ENCODE data around the gene OR4C12. TPM values are rescaled to one million over a fixed set of nuclear protein-coding genes. Genes with fewer than 3 reads are reported as not detected.
"Not testable (repeated sequence)": the region's sequence is repeated elsewhere in the genome, so short reads cannot be mapped to it uniquely, and the experiment has no call there.

OR4C12 gene
- total RNA-seq: not detected in 2 replicates

DNA sequence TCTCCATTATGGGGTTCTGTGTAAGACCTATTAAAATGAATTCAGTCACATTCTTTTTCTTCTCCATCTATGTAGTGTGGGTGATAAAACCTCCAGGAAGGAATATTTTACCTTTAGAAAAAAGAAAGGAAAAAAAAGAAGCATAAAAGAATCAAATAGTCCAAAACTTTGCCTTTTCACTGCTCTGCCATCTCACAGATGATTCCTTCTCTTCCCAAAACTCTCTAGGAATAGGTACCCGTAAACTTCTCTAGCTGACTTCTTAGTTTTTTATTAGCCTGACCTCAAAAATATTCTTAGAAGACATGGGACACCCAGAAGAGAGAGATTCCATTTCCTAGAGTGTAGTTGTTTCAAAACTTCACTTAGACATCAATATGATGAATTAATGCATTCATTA lies at the start of gene OR4C12:
Gene OR4C12 (minus strand): TSS at position 101 of the 400 bp plus-strand sequence. CDS start 34 bp downstream, at position 67.
- ATAC-seq (ENCODE audit: low read depth); CTCF ChIA-PET; H3K4me3 Mint-ChIP-seq; POLR2A ChIA-PET; H3K4me1 Mint-ChIP-seq; H3K36me3 Mint-ChIP-seq (ENCODE audit: low read depth); intact Hi-C loops (cut with micrococcal nuclease); DNase-seq; H3K27me3 Mint-ChIP-seq; H3K27ac Mint-ChIP-seq; H3K9me3 Mint-ChIP-seq: not testable (repeated sequence)

DNA sequence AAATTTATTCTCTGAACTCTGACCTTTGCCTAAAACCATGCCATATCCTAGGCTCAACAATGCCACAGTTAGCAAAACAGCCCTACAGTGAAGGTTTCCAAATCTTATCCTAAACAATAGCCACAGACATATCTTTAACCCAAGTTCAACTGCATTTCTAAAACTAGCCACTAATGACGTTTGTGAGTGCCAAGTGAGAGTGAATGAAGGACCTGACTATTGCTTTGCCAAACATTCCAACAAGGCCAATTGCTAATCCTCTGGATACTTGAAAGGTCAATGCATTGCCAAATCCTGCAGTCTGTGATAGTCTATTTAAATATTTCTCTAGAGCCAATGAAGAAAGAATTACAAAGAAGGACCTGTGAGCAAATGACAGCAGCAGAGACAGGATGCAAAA lies 47.9 kb upstream of the OR4C12 start:
- H3K4me3 Mint-ChIP-seq: no peak overlapping the region
- no peaks in the 10 kb centered on the region for H3K36me3 Mint-ChIP-seq (ENCODE audit: low read depth)
- ChIA-PET POLR2A (no interaction called here), CTCF (no interaction called here)
- TF ChIP-seq, protein P1, sequence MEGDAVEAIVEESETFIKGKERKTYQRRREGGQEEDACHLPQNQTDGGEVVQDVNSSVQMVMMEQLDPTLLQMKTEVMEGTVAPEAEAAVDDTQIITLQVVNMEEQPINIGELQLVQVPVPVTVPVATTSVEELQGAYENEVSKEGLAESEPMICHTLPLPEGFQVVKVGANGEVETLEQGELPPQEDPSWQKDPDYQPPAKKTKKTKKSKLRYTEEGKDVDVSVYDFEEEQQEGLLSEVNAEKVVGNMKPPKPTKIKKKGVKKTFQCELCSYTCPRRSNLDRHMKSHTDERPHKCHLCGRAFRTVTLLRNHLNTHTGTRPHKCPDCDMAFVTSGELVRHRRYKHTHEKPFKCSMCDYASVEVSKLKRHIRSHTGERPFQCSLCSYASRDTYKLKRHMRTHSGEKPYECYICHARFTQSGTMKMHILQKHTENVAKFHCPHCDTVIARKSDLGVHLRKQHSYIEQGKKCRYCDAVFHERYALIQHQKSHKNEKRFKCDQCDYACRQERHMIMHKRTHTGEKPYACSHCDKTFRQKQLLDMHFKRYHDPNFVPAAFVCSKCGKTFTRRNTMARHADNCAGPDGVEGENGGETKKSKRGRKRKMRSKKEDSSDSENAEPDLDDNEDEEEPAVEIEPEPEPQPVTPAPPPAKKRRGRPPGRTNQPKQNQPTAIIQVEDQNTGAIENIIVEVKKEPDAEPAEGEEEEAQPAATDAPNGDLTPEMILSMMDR (IDR thresholded peaks at IDR 0.05): no peak
- intact Hi-C loops (cut with micrococcal nuclease): no loop called here
- H3K4me1 Mint-ChIP-seq: no peaks in the 10 kb centered on the region
- no peak for DNase-seq
- H3K27ac Mint-ChIP-seq: no peak overlapping the region
- ATAC-seq (ENCODE audit: low read depth): no peak
- H3K27me3 Mint-ChIP-seq: no peaks in the 10 kb centered on the region
- H3K9me3 Mint-ChIP-seq: peaks cover 20% of the 10 kb centered on the region

DNA sequence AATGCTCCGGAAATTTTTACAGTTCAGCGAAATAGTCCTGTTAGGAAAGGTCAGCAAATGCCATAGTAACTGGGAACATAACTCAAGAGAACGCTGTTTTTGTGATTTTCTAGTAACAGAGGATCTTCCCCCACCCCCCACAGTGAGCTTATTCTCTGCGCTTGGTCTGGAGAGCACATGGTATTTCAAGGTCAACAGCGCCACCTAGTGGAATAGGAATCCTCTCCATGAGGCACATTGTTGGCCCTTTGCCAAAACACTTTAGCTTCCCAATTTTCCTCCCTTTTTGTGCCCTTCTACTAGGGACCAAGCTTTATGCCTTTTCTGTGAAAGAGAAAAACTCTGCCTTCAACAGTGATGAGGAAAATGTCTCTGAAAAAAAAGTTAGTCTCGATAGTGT lies 13.2 kb upstream of the OR4C12 start:
- intact Hi-C loops (cut with micrococcal nuclease): no loop called here
- H3K9me3 Mint-ChIP-seq: peaks cover 10% of the 10 kb centered on the region
- DNase-seq (no peak), ATAC-seq (ENCODE audit: low read depth) (no peak)
- no peaks in the 10 kb centered on the region for H3K36me3 Mint-ChIP-seq (ENCODE audit: low read depth)
- H3K27ac Mint-ChIP-seq: no peak overlapping the region
- no peaks in the 10 kb centered on the region for H3K27me3 Mint-ChIP-seq
- TF ChIP-seq, protein P1 (IDR thresholded peaks at IDR 0.05): no peak
- ChIA-PET CTCF (no interaction called here), POLR2A (no interaction called here)
- H3K4me1 Mint-ChIP-seq: no peaks in the 10 kb centered on the region
- no peak overlapping the region for H3K4me3 Mint-ChIP-seq

DNA sequence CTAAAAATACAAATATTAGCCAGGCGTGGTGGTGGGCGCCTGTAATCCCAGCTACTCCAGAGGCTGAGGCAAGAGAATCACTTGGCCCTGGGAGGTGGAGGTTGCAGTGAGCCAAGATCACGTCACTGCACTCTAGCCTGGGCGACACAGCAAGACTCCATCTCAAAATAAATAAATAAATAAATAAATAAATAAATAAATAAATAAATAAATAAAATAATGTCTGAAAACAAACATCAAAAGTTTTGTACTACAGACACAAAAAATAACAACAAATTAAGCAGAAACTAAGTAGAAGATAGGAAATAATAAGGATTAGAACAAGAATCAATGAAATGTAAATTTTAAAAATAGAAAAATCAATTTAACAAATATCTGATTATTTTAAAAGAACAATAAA lies 8.9 kb downstream of the OR4C12 start:
- H3K4me1 Mint-ChIP-seq; H3K36me3 Mint-ChIP-seq (ENCODE audit: low read depth); H3K27ac Mint-ChIP-seq; H3K4me3 Mint-ChIP-seq; DNase-seq; ATAC-seq (ENCODE audit: low read depth); POLR2A ChIA-PET; intact Hi-C loops (cut with micrococcal nuclease); H3K27me3 Mint-ChIP-seq; H3K9me3 Mint-ChIP-seq; CTCF ChIA-PET: not testable (repeated sequence)

DNA sequence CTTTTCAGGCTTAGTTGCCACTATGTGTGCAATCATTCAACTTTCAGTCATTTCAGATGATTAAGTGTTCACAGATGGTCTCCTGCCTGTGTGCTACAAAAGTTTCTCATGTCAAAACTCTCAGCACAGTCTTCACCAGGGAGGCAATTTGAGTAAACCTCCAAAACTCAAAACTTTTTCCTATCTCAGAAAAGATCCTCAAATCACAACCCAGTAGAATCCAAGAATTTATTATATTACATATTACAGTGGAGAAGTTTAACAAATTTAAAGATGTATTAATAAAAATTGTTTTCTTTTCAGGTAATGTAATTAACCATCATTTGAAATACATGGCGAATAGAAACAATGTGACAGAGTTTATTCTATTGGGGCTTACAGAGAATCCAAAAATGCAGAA lies 30.2 kb downstream of the OR4C12 start, which contains the start of gene OR4C13:
Gene OR4C13 (plus strand): TSS at position 301 of the 400 bp plus-strand sequence. CDS start 32 bp downstream, at position 333.
- intact Hi-C loops (cut with micrococcal nuclease): no loop called here
- Mint-ChIP-seq H3K27me3 (no peaks in the 10 kb centered on the region), H3K36me3 (ENCODE audit: low read depth) (no peaks in the 10 kb centered on the region), H3K27ac (no peak within 1 kb of the TSS), H3K4me1 (no peaks in the 10 kb centered on the region), H3K9me3 (peaks cover 6% of the 10 kb centered on the region), H3K4me3 (no peak within 1 kb of the TSS)
- ATAC-seq (ENCODE audit: low read depth): no peak
- TF ChIP-seq, protein P1 (IDR thresholded peaks at IDR 0.05): no peak
- ChIA-PET CTCF (no interaction called here), POLR2A (no interaction called here)
- DNase-seq: no peak

DNA sequence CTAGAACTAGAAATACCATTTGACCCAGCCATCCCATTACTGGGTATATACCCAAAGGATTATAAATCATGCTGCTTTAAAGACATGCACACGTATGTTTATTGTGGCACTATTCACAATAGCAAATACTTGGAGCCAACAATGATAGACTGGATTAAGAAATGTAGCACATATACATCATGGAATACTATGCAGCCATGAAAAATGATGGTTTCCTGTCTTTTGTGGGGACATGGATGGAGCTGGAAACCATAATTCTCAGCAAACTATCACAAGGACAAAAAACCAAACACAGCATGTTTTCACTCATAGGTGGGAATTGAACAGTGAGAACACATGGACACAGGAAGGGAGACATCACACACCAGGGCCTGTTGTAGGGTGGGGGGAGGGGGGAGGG lies 33.6 kb downstream of the OR4C12 start:
- H3K36me3 Mint-ChIP-seq (ENCODE audit: low read depth); H3K4me1 Mint-ChIP-seq; DNase-seq; intact Hi-C loops (cut with micrococcal nuclease); H3K27me3 Mint-ChIP-seq; ATAC-seq (ENCODE audit: low read depth); H3K27ac Mint-ChIP-seq; POLR2A ChIA-PET; CTCF ChIA-PET; H3K4me3 Mint-ChIP-seq: not testable (repeated sequence)
- H3K9me3 Mint-ChIP-seq: peaks cover 13% of the 10 kb centered on the region

Other genes with a start within 250 kb of the OR4C12 start
- not detected in 2 replicates for gene OR4C13, start 30.1 kb downstream of the OR4C12 start, total RNA-seq
- gene OR4C45, start 50.3 kb upstream of the OR4C12 start, total RNA-seq: not detected in 2 replicates

Data from activated B cell treated with CpG ODN at 0.5 μM for 24 hours (primary cell).